Measurements from ENCODE around the gene GRM4.

GRCh38 chr6:34075906-34076305 is 70.0 kb downstream of the GRM4 start:
- TF ChIP-seq POLR2A (IDR thresholded peaks at IDR 0.05; ENCODE audit: low read length) (no peak), GATA1 (IDR thresholded peaks at IDR 0.05; ENCODE audit: low read depth, low read length) (no peak)
